GM21447 (cell line): ENCODE data around the gene EPN2.

ENCODE experiments used
- ATAC-seq: cut with Tn5 transposase; IDR thresholded peaks from one replicate; pipeline ENCODE4 v1.9.1; 2021; ENCODE audit not compliant: unreplicated experiment

Gene EPN2

GRCh38 chr17:19291646-19292376 lies 54.6 kb downstream of the EPN2 start:
- ATAC-seq, result no peak

DNA sequence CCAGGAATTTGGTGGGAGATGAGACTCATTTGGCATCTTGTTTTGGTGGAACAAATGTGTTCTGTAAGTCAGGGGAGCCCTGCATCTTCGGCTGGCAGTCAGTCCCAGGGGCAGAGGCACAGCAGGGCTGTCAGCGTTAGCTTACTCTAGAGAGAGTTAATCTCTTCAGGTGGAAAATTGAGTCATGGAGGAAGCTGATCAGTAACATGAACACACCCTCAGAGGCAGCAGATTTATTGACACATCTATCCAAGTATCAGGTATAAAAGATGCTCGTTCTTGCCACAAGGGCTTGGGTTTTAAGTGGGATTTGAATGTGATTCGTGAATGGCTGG lies 55.2 kb downstream of the EPN2 start:
- no peak for ATAC-seq

- ATAC-seq, result no peak
Measured at GRCh38 chr17:19294443-19294842, 57.3 kb downstream of the EPN2 start.

DNA sequence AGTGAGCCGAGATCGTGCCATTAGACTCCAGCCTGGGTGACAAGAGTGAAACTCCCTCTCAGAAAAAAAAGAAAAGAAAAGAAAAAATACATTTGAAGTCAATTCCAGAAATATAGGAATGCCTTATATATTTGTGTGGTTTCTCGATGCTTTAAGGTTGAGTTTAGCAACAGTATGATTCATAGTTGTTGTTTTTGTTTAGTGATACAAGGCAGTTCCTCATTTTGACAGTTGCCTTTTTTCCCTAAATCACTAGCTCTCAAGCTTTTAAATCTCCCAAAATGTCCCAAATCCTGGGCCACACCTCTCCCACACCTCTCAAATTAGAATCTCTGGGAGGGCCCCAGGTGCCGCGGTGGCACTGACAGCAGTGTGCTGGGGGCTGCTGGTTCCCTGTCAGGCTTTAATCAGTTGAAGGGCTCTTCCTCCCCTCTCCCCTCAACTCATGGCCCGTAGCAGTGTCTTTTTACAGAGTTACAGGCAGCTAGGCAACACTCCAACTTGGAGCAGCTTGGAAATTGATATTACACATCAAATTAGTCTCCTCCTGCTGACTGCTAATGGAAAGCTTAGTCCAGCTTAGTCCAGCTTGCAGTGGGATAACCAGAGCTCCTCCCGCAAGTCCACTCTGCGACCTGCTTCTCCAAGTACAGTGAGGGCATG lies 58.4 kb downstream of the EPN2 start:
- no peak for ATAC-seq

GRCh38 chr17:19296786-19297778 lies 59.9 kb downstream of the EPN2 start:
- ATAC-seq, result no peak

- no peak for ATAC-seq
Measured at GRCh38 chr17:19298569-19299213, 61.5 kb downstream of the EPN2 start.

DNA sequence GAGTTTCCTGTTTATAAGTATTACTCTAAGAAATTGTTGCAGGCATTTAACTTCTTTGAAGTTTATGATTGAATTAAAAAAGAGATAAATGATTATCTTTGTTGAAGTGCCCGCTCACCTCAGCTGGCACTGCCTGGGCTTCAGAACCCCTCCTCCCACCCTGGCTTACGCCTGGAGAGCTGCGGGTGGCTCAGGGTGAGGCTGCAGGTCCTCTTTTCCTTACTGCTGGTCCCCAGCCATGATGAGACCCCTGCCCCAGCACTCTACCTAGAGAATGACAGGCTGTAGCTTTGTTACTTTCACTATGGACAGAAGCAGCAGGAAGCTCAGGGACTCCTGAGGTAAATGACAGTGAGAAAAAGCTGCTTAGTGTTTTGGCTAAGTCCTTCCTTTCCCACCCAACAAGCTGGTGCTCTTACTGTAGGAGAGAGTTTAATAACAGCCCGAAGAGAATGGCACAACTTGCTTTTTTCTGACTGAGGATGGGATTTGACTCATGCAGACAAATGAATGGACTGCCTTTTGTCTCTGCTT lies 62.1 kb downstream of the EPN2 start:
- no peak for ATAC-seq

GRCh38 chr17:19299866-19300265 lies 62.7 kb downstream of the EPN2 start:
- ATAC-seq, result no peak

GRCh38 chr17:19301274-19301951 lies 64.2 kb downstream of the EPN2 start:
- no peak for ATAC-seq

DNA sequence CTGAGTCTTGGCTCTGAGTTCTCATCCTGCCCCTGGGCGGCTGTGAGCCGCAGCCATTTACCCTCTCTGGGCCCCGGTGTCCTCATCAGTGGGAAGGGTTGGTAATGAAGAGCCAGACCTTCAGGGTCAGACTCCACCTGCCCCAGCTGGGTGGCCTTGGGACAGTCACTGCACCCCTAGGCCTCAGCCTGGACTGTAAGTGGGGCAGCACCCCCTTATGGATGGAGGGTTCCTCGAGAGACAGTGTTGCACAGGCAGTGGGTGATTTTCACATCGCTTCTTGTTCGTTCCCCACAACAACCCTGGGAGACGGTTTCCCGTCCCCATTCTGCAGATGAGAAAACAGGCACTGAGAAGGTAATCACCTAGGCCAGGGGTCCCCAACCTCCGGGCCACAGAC lies 64.8 kb downstream of the EPN2 start:
- no peak for ATAC-seq

- ATAC-seq, result no peak
Measured at GRCh38 chr17:19302791-19303331, 65.7 kb downstream of the EPN2 start.

DNA sequence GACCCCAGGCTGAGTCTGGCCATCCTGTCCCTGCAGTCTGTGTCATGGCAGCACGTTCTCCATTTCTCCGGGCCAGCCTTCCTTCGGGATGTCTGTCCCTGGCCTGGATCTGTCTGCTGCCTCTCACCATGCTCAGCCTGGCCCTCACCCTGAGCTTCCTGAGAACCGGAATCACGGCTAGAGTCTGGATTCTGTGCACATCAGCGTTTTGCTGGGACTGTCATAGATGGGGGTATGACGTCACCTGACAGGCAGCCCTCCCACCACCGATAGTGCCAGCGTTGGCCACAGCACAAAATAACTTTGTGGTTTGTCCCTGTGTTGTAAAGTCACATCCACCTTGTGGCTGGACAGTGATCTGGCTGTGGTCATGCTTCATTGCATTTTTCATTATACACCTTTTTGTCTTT lies 66.2 kb downstream of the EPN2 start:
- ATAC-seq, result no peak

GRCh38 chr17:19304209-19304608 lies 67.0 kb downstream of the EPN2 start:
- no peak for ATAC-seq

- no peak for ATAC-seq
Measured at GRCh38 chr17:19304751-19305150, 67.6 kb downstream of the EPN2 start.

DNA sequence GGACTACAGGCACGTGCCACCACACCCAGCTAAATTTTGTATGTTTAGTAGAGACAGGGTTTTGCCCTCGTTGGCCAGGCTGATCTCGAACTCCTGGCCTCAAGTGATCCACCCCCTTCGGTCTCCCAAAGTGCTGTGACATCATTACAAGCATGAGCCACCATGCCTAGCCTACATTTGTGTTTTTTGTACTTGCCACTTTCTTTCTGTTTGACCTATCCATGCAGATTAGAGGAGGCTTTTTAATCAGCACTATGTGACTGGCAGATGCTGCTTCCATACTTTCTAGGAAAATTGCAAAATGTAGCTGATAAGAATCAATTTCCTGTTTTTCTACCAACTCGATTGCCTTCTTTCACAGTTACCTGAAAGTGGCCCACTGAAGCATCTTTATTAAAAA lies 68.1 kb downstream of the EPN2 start:
- ATAC-seq, result no peak

DNA sequence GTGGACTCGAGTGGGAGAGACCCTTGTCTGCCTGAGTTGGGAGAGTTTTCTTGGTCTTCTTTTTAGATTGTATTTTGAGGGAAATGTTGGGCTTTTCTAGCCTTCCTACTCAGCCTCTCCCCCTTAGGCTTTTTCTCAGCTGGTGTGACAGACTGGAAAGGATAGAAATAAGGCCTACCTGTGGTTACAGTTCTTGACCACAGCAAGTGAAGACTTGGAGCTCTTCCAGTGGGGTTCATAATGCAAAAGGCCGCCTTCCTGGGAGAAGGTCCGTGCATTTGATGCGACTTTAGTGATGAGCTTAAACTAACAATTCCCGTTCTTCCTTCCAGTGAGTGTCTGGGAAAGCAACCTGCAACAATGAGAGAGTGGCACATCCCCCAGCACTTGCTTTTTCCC lies 68.6 kb downstream of the EPN2 start:
- no peak for ATAC-seq

DNA sequence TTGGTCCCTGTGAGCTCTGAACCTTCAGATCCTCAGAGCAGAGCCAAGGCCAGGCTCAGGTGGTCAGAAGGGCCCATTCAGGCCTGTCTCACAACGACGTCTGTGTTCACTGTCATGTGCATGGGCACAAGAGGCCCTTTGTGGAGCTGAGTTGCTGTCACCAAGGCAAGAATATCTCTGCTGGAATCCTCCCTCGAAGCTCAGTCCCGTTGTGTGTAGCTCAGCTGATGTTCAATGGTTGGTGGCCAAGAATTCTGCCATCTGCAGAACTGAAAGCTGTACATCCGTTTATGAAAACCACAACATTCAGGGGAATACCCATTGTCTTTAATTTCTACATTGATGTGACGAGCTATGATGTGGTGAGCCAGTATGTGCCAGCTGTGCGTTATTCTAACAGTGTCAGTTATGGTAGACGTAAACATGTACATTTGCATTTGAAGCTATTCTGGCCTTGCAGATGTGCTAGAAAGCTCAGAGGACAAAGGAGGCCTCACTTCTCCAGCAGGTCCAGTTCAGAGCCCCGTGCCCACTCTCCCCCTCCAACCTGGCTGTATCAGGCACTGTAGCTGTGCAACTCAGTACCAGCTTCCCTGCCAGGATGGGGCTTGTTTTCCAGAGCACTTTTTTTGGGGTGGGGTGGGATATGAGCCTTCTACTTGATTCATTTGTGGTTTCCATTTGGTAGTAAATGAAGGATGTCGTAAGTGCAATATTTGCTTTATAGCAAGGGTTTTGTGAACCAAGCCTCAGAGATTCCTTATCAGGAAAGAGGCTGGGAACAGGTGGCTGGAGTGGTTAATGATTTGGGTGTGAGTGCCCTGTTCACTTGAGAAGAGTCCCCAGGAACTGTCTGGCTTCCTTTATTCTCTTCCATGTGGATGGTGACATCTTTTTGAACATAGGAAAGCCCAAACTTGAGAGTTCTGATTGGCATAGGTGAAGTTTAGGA lies 69.3 kb downstream of the EPN2 start:
- ATAC-seq, result peak; percentile 86

GRCh38 chr17:19307521-19307920 lies 70.4 kb downstream of the EPN2 start:
- ATAC-seq, result no peak

DNA sequence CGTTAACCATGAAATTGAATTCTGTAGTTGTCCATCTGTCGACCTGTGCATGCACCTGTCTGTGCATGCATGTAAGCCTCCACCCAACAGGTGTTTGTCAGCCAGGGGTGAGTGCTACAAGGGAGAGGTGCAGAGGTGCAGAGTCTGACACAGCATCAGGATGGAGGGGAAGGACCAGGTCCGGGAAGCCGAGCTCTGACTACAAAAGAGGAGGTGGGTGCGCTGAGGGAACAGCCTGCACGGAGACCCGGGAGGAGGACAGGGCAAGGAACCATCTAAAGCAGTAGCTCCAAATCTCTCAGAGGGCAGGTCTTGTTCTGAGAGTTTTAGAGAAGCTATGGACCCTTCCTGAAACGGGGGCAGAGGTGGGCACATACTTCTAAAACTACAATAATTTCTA lies 71.2 kb downstream of the EPN2 start:
- ATAC-seq, result no peak
